ENCODE results near the gene ANAPC4.

GRCh38 chr4:25402521-25402920, 25.5 kb downstream of the ANAPC4 start:
- TF ChIP-seq E2F6 (IDR thresholded peaks at IDR 0.05) (no peak), GTF2F1 (IDR thresholded peaks at IDR 0.05; ENCODE audit: borderline replicate concordance, low read depth, low read length) (no peak), JUN (IDR thresholded peaks at IDR 0.05; ENCODE audit: low read depth, low read length) (no peak), ZNF274 (IDR thresholded peaks at IDR 0.05; ENCODE audit: borderline replicate concordance, extremely low read depth, low read length) (no peak), CTCF (IDR thresholded peaks at IDR 0.05; ENCODE audit: control extremely low read depth in 1 of 3, insufficient read depth in 1 of 3, low read depth in 1 of 3, low read length in 3 of 3) (no peak), KDM1A (IDR thresholded peaks at IDR 0.05; ENCODE audit: borderline replicate concordance, low read length) (no peak), EP300 (IDR thresholded peaks at IDR 0.05; ENCODE audit: borderline replicate concordance in 1 of 2, low read depth in 2 of 2, low read length in 2 of 2) (no peak), POLR2A (IDR thresholded peaks at IDR 0.05; ENCODE audit: control extremely low read depth in 1 of 2, low read depth in 2 of 2, low read length in 2 of 2) (no peak), ATF3 (IDR thresholded peaks at IDR 0.05; ENCODE audit: insufficient read depth, low read depth, low read length) (no peak), CHD1 (IDR thresholded peaks at IDR 0.05; ENCODE audit: low read depth, low read length) (no peak), RFX5 (IDR thresholded peaks at IDR 0.05; ENCODE audit: borderline replicate concordance, low read depth, low read length) (no peak), HDAC6 (IDR thresholded peaks at IDR 0.05; ENCODE audit: low read depth, low read length) (no peak), GABPA (IDR thresholded peaks at IDR 0.05; ENCODE audit: borderline replicate concordance, insufficient read depth, low read length) (no peak)

All from H1 (cell line).